NT2/D1 (cell line): ENCODE results near the gene FLNB.

Experiments used
- SUZ12 ChIP-seq: IDR thresholded peaks from 2 replicates; pipeline ENCODE4 v1.6.1; 2011; ENCODE audit not compliant: insufficient read length, insufficient read depth; ENCODE audit errors: extremely low read depth
- YY1 ChIP-seq: IDR thresholded peaks from 2 replicates; pipeline ENCODE4 v1.6.1; 2011; ENCODE audit not compliant: insufficient read length, insufficient read depth
- ZNF274 ChIP-seq: IDR thresholded peaks from 2 replicates; pipeline ENCODE4 v1.6.1; 2011; ENCODE audit warnings: mild to moderate bottlenecking, low read depth, low read length

DNA sequence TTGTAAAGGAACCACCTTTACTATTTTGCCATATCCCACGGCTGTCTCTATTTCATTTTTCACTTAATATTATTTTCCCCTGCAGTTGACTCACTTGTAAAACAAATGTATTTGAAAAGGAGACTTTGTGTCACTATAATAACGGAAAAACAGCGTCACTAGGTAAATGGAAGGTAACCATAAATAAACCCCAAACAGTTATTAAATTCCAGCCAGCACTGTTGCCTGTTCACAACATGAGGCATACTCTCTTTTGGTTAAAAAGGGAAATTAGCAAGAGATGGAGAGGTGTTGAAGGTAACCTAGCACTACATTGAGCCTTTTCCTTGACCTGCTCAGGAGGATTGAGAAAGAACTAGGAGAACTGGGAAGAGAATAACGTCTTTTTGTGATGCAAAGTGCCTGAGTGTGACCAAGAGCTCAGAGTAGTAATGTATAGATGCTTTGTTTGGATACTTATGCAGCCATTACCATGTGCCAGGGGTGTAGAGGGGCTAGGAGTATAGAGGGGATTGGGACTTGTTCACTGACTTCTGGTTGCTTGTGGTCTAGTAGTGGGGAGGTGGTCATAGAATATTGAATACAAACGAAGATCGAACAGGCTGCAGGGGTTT, 19.6 kb downstream of the FLNB start:
- TF ChIP-seq ZNF274 = no peak
- TF ChIP-seq SUZ12 = no peak
- TF ChIP-seq YY1 = no peak
